ENCODE results near the gene RBM12.
"Not testable (repeated sequence)": the region's sequence is repeated elsewhere in the genome, so short reads cannot be mapped to it uniquely, and the experiment has no call there.

RBM12 gene

DNA sequence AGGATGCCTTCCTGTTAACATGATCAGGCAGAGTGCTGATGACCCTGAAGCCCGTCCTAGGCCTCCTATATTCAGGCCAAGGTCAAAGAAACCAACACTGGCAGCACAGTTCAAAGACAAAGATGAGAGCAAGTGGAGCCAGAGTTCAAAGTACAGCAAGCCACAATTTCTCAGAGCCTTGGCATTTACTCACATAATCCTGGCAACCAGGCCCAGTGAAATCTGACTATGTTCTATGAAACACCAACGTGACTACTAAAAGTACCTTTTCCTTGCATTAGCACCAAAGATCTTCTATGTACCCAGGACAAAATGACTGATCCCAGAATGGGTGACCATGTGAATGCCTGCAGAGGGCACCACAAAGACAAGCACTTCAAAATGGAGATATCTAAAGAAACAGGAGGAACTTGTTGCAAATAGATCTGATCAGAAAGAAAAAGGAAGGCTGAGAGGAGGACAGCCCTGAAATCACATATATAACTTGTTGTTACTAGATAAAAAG, 30.6 kb upstream of the RBM12 start:
- H3K4me3 ChIP-seq (ENCODE audit: low read length), result no peak overlapping the region
- H3K9me3 ChIP-seq (ENCODE audit: control insufficient read depth, low read depth, low read length), result no peaks in the 10 kb centered on the region
- H3K4me1 ChIP-seq (ENCODE audit: control insufficient read depth, low read depth, low read length), result no peaks in the 10 kb centered on the region
- no peaks in the 10 kb centered on the region for H3K36me3 ChIP-seq (ENCODE audit: control insufficient read depth, low read depth, low read length)
- no peak overlapping the region for H3K9ac ChIP-seq (ENCODE audit: low read length)
- H3K27ac ChIP-seq (ENCODE audit: low read length), result no peak overlapping the region
- no peaks in the 10 kb centered on the region for H3K27me3 ChIP-seq (ENCODE audit: control insufficient read depth, insufficient read depth, low read length)

DNA sequence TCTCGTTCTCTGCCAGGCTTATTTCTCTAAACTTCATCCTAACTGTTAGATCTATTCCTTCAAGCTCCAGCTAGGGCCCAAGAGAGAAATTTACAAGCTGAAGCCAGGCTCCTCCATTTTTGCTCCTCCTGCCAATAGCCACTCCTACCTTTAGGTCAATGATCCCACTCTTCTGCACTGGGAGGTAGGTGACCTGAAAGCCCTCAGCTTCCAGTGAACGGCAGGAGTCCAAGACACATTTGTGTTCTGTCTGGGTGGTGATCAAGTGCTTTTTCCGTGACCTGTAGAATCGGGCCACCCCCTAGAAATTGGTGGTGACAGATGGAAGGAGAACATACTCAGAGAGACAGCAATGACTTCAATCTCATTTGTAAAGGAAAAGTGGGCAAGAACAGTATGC, 25.6 kb upstream of the RBM12 start:
- no peak overlapping the region for H3K9ac ChIP-seq (ENCODE audit: low read length)
- H3K4me1 ChIP-seq (ENCODE audit: control insufficient read depth, low read depth, low read length), result no peaks in the 10 kb centered on the region
- H3K9me3 ChIP-seq (ENCODE audit: control insufficient read depth, low read depth, low read length), result no peaks in the 10 kb centered on the region
- no peaks in the 10 kb centered on the region for H3K27me3 ChIP-seq (ENCODE audit: control insufficient read depth, insufficient read depth, low read length)
- H3K4me3 ChIP-seq (ENCODE audit: low read length), result no peak overlapping the region
- no peak overlapping the region for H3K27ac ChIP-seq (ENCODE audit: low read length)
- H3K36me3 ChIP-seq (ENCODE audit: control insufficient read depth, low read depth, low read length), result no peaks in the 10 kb centered on the region

DNA sequence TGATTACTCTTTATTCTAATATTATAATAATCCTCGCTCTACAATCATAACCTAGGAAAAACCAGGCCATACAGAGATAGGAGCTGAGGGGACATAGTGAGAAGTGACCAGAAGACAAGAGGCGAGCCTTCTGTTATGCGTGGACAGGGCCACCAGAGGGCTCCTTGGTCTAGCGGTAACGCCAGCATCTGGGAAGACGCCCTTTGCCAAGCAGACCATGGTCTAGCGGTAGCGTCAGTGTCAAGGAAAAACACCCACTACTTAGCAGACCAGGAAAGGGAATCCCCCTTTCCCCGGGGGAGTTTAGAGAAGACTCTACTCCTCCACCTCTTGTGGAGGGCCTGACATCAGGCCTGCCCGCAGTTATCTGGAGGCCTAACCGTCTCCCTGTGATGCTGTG, 22.2 kb upstream of the RBM12 start:
- not testable (repeated sequence) for H3K36me3 ChIP-seq (ENCODE audit: control insufficient read depth, low read depth, low read length); H3K27ac ChIP-seq (ENCODE audit: low read length); H3K4me1 ChIP-seq (ENCODE audit: control insufficient read depth, low read depth, low read length); H3K9me3 ChIP-seq (ENCODE audit: control insufficient read depth, low read depth, low read length); H3K9ac ChIP-seq (ENCODE audit: low read length); H3K27me3 ChIP-seq (ENCODE audit: control insufficient read depth, insufficient read depth, low read length); H3K4me3 ChIP-seq (ENCODE audit: low read length)

DNA sequence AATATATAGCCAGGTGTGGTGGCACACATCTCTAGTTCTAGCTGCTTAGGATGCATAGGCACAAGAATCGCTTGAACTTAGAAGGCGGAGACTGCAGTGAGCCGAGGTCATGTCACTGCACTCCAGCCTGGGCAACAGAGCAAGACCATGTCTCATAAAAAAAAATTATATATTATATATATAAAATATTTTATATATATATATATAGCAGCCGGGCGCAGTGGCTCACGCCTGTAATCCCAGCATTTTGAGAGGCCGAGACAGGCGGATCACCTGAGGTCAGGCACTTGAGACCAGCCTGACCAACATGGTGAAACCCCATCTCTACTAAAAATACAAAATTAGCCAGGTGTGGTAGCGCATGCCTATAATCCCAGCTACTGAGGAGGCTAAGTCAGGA, 20.7 kb upstream of the RBM12 start:
- H3K9ac ChIP-seq (ENCODE audit: low read length); H3K4me3 ChIP-seq (ENCODE audit: low read length); H3K27ac ChIP-seq (ENCODE audit: low read length); H3K27me3 ChIP-seq (ENCODE audit: control insufficient read depth, insufficient read depth, low read length); H3K36me3 ChIP-seq (ENCODE audit: control insufficient read depth, low read depth, low read length); H3K9me3 ChIP-seq (ENCODE audit: control insufficient read depth, low read depth, low read length); H3K4me1 ChIP-seq (ENCODE audit: control insufficient read depth, low read depth, low read length): not testable (repeated sequence)

DNA sequence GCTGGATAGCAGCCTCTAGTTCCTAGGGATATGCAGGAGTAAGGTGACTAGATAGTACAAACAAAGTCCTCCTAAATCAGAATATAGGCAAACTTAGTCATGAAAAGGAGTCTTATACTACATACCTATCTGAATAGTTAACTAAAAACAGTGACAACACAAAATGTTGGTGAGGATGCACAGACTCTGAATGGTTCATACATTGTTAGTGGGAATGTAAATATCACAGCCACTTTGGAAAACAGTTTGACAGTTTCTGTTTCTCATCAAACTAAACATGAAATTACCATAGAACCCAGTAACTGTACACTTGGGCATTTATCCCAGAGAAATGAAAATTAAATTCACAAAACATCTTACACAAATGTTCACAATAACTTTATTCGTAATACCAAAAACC, 17.3 kb upstream of the RBM12 start:
- H3K9ac ChIP-seq (ENCODE audit: low read length), result no peak overlapping the region
- no peak overlapping the region for H3K27ac ChIP-seq (ENCODE audit: low read length)
- no peaks in the 10 kb centered on the region for H3K36me3 ChIP-seq (ENCODE audit: control insufficient read depth, low read depth, low read length)
- no peak overlapping the region for H3K4me3 ChIP-seq (ENCODE audit: low read length)
- H3K4me1 ChIP-seq (ENCODE audit: control insufficient read depth, low read depth, low read length), result no peaks in the 10 kb centered on the region
- no peaks in the 10 kb centered on the region for H3K9me3 ChIP-seq (ENCODE audit: control insufficient read depth, low read depth, low read length)
- no peaks in the 10 kb centered on the region for H3K27me3 ChIP-seq (ENCODE audit: control insufficient read depth, insufficient read depth, low read length)

DNA sequence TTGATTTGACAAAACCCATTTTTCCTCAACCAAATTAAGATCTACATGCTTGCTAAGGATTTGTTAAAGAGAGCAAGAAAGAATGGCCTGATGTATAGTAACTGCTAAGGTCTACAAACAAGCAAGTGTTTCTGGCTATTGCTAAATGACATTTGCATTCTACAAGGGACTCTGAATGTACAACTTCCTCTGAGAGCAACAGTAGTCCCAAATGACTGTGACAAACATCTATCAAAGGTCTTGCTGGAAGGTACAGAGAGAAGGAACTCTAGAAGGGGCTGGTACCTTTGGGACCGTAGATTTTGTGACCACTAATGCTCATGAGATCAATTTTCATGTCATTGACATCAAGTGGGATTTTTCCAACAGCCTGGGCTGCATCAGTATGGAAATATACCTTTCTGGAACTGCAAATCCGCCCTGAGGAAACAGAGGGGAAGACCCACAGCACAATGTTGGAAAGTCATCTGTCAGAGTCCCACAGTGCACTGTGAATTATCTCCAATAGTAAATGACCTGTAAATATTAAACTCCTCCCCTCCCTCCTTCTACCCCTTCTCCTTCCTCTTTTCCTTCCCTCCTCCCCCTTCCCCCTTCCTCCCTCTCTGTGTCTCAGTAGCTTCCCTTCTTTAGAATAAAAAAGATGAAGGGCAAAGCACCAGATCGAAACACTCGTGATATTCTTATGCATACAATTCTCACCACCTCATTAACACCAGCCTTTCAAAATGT, 15.9 kb upstream of the RBM12 start:
- Histone ChIP-seq H3K4me3 (ENCODE audit: low read length) (no peak overlapping the region), H3K27ac (ENCODE audit: low read length) (no peak overlapping the region), H3K4me1 (ENCODE audit: control insufficient read depth, low read depth, low read length) (no peaks in the 10 kb centered on the region), H3K27me3 (ENCODE audit: control insufficient read depth, insufficient read depth, low read length) (no peaks in the 10 kb centered on the region), H3K9me3 (ENCODE audit: control insufficient read depth, low read depth, low read length) (no peaks in the 10 kb centered on the region), H3K36me3 (ENCODE audit: control insufficient read depth, low read depth, low read length) (no peaks in the 10 kb centered on the region), H3K9ac (ENCODE audit: low read length) (no peak overlapping the region)

DNA sequence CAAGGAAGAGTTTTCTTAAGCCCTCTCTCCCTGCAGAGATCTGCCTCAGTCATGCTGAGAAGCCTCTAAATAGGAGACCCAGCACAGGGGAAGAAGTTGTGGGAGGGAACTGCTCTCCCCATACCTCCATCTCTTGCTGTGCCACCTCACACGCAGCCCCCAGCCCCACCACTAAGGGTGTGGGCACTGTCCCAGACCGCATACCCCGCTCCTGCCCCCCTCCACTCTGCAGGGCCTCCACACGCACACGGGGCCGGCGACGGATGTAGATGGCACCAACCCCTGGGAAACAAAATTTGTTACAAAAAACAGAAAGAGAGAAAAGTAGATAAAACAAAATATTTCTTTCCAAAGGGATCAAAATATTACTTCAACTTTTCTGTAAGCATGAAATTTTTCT, 10.2 kb upstream of the RBM12 start:
- H3K9ac ChIP-seq (ENCODE audit: low read length), result no peak overlapping the region
- H3K4me3 ChIP-seq (ENCODE audit: low read length), result no peak overlapping the region
- H3K27ac ChIP-seq (ENCODE audit: low read length), result no peak overlapping the region
- no peaks in the 10 kb centered on the region for H3K27me3 ChIP-seq (ENCODE audit: control insufficient read depth, insufficient read depth, low read length)
- peaks cover 15% of the 10 kb centered on the region for H3K36me3 ChIP-seq (ENCODE audit: control insufficient read depth, low read depth, low read length)
- no peaks in the 10 kb centered on the region for H3K9me3 ChIP-seq (ENCODE audit: control insufficient read depth, low read depth, low read length)
- H3K4me1 ChIP-seq (ENCODE audit: control insufficient read depth, low read depth, low read length), result no peaks in the 10 kb centered on the region

DNA sequence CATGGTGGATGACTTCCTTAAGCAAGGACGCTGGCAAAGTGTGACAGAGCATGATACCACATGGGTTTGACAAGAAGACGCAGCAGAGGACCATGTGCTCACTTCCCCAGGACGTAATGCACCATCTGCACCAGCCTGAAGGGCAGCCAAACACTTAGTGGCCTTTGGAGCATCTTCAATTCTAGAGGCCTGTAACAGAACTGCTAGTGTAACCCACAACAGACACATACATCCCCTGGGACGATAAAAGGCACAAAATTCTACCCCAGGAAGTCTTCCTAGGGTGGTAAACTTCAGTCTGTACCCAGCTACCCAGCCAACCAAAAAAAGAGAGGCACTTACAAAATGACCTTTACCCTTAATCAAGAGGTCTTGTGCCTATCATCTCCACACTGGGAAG, 9.2 kb upstream of the RBM12 start:
- H3K9me3 ChIP-seq (ENCODE audit: control insufficient read depth, low read depth, low read length), result no peaks in the 10 kb centered on the region
- H3K4me1 ChIP-seq (ENCODE audit: control insufficient read depth, low read depth, low read length), result no peaks in the 10 kb centered on the region
- H3K27ac ChIP-seq (ENCODE audit: low read length), result no peak overlapping the region
- no peak overlapping the region for H3K9ac ChIP-seq (ENCODE audit: low read length)
- H3K36me3 ChIP-seq (ENCODE audit: control insufficient read depth, low read depth, low read length), result peaks cover 17% of the 10 kb centered on the region
- no peak overlapping the region for H3K4me3 ChIP-seq (ENCODE audit: low read length)
- H3K27me3 ChIP-seq (ENCODE audit: control insufficient read depth, insufficient read depth, low read length), result no peaks in the 10 kb centered on the region

DNA sequence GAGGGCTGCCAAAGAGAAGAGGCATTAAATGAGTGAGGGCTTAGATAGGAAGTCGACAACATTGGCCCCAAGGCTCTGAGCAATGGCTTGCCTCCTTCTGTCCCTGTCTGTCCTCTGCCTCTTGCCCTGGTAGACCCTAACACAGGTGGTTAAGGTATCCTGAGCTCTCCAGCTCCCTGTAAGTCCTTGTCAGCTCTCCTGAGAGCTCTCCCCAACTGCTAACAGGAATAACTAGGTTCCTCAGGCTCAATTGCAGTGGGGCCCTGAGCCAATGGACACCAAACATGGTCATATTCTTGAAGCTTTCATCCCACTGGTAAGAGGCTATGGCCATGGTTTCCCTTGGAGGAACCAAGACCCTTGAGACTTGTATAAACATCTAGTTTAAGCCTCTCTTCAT, 5.0 kb upstream of the RBM12 start:
- Histone ChIP-seq H3K36me3 (ENCODE audit: control insufficient read depth, low read depth, low read length) (peaks cover 17% of the 10 kb centered on the region), H3K27me3 (ENCODE audit: control insufficient read depth, insufficient read depth, low read length) (no peaks in the 10 kb centered on the region), H3K9ac (ENCODE audit: low read length) (no peak overlapping the region), H3K4me1 (ENCODE audit: control insufficient read depth, low read depth, low read length) (no peaks in the 10 kb centered on the region), H3K9me3 (ENCODE audit: control insufficient read depth, low read depth, low read length) (no peaks in the 10 kb centered on the region), H3K4me3 (ENCODE audit: low read length) (no peak overlapping the region), H3K27ac (ENCODE audit: low read length) (no peak overlapping the region)

DNA sequence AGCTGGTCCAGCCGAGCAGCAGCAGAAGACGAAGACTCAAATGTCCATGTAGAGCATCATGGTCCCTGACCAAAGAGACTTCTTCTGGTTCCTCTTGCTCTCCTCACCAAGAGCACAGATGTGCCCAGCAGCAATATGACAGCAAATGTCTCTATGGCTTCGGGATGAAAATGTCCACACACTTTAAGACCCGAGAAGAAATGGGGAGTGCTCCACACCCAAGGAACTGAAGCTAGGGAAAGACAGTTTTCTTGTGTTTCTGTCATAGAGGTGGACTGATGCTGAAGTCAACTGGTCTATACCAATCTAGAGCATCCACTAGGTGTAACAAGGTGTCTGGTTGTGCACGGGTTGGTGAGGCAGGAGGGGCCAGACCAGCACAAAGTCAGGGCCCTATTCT, 4.5 kb upstream of the RBM12 start:
- Histone ChIP-seq H3K9me3 (ENCODE audit: control insufficient read depth, low read depth, low read length) (no peaks in the 10 kb centered on the region), H3K9ac (ENCODE audit: low read length) (no peak overlapping the region), H3K27ac (ENCODE audit: low read length) (no peak overlapping the region), H3K4me1 (ENCODE audit: control insufficient read depth, low read depth, low read length) (no peaks in the 10 kb centered on the region), H3K4me3 (ENCODE audit: low read length) (no peak overlapping the region), H3K36me3 (ENCODE audit: control insufficient read depth, low read depth, low read length) (peaks cover 14% of the 10 kb centered on the region), H3K27me3 (ENCODE audit: control insufficient read depth, insufficient read depth, low read length) (no peaks in the 10 kb centered on the region)

DNA sequence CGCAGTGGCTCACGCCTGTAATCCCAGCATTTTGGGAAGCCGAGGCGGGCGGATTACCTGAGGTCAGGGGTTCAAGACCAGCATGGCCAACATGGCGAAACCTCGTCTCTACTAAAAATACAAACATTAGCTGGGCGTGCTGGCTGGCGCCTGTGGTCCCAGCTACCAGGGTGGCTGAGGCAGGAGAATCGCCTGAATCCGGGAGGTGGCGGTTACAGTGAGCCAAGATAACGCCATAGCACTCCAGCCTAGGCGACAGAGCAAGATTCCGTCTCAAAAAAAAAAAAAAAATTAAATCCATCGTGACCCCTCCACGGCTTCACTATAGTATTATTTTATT, 1.2 kb upstream of the RBM12 start:
- H3K9ac ChIP-seq (ENCODE audit: low read length), result no peak overlapping the region
- H3K4me1 ChIP-seq (ENCODE audit: control insufficient read depth, low read depth, low read length), result peaks cover 19% of the 10 kb centered on the region
- no peak overlapping the region for H3K4me3 ChIP-seq (ENCODE audit: low read length)
- no peaks in the 10 kb centered on the region for H3K9me3 ChIP-seq (ENCODE audit: control insufficient read depth, low read depth, low read length)
- H3K36me3 ChIP-seq (ENCODE audit: control insufficient read depth, low read depth, low read length), result peaks cover 9% of the 10 kb centered on the region
- H3K27ac ChIP-seq (ENCODE audit: low read length), result no peak overlapping the region
- H3K27me3 ChIP-seq (ENCODE audit: control insufficient read depth, insufficient read depth, low read length), result no peaks in the 10 kb centered on the region

Measured in iPS-18a (cell line).